LNCAP (cell line): ENCODE measurements around the gene OR11H12.
"Not testable (repeated sequence)": the region's sequence is repeated elsewhere in the genome, so short reads cannot be mapped to it uniquely, and the experiment has no call there.

Experiments
- TF ChIP-seq, protein P1 (sequence below): fragments of 450-650 bp; IDR thresholded peaks from 2 replicates; pipeline ENCODE4 v1.5.1; 2017; ENCODE audit warnings: mild to moderate bottlenecking

OR11H12 gene, protein sequence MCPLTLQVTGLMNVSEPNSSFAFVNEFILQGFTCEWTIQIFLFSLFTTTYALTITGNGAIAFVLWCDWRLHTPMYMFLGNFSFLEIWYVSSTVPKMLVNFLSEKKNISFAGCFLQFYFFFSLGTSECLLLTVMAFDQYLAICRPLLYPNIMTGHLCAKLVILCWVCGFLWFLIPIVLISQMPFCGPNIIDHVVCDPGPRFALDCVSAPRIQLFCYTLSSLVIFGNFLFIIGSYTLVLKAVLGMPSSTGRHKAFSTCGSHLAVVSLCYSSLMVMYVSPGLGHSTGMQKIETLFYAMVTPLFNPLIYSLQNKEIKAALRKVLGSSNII

DNA sequence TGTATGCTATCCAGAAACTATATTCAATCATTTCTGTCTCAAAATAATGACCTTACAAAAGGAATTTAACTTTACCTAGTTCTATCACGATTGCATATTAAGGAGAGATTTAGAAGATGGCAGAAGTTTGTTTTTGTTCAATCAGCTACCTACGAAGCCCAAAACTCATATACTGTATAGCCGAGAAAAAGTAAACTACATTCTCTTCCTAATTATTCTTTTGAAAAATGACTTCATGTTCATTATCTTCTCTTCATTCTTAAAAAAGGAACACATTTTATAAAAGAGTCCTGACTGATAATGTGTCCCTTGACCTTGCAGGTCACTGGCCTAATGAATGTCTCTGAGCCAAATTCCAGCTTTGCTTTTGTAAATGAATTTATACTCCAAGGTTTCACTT, at the start of gene OR11H12:
OR11H12 (plus strand) TSS at position 301 of the 400 bp plus-strand sequence; CDS start at position 301, 0 bp downstream.
- TF ChIP-seq, protein P1, sequence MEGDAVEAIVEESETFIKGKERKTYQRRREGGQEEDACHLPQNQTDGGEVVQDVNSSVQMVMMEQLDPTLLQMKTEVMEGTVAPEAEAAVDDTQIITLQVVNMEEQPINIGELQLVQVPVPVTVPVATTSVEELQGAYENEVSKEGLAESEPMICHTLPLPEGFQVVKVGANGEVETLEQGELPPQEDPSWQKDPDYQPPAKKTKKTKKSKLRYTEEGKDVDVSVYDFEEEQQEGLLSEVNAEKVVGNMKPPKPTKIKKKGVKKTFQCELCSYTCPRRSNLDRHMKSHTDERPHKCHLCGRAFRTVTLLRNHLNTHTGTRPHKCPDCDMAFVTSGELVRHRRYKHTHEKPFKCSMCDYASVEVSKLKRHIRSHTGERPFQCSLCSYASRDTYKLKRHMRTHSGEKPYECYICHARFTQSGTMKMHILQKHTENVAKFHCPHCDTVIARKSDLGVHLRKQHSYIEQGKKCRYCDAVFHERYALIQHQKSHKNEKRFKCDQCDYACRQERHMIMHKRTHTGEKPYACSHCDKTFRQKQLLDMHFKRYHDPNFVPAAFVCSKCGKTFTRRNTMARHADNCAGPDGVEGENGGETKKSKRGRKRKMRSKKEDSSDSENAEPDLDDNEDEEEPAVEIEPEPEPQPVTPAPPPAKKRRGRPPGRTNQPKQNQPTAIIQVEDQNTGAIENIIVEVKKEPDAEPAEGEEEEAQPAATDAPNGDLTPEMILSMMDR: not testable (repeated sequence)
